Measurements from ENCODE around the gene MAPK8IP2. TPM values are rescaled to one million over a fixed set of nuclear protein-coding genes. Genes with fewer than 3 reads are reported as not detected.
A peak's percentile ranks its signal among the peaks of the same experiment; 100 is the strongest.

Gene MAPK8IP2
- total and polyA plus RNA-seq, 2 of the 13 experiments (the other 11 are each of a cell fraction or from before 2014, with no cell fraction given), result 1.3 to 2.6 TPM

GRCh38 chr22:50599816-50600455 lies 657 bp upstream of the MAPK8IP2 start (continued):
- TF ChIP-seq, protein P1, sequence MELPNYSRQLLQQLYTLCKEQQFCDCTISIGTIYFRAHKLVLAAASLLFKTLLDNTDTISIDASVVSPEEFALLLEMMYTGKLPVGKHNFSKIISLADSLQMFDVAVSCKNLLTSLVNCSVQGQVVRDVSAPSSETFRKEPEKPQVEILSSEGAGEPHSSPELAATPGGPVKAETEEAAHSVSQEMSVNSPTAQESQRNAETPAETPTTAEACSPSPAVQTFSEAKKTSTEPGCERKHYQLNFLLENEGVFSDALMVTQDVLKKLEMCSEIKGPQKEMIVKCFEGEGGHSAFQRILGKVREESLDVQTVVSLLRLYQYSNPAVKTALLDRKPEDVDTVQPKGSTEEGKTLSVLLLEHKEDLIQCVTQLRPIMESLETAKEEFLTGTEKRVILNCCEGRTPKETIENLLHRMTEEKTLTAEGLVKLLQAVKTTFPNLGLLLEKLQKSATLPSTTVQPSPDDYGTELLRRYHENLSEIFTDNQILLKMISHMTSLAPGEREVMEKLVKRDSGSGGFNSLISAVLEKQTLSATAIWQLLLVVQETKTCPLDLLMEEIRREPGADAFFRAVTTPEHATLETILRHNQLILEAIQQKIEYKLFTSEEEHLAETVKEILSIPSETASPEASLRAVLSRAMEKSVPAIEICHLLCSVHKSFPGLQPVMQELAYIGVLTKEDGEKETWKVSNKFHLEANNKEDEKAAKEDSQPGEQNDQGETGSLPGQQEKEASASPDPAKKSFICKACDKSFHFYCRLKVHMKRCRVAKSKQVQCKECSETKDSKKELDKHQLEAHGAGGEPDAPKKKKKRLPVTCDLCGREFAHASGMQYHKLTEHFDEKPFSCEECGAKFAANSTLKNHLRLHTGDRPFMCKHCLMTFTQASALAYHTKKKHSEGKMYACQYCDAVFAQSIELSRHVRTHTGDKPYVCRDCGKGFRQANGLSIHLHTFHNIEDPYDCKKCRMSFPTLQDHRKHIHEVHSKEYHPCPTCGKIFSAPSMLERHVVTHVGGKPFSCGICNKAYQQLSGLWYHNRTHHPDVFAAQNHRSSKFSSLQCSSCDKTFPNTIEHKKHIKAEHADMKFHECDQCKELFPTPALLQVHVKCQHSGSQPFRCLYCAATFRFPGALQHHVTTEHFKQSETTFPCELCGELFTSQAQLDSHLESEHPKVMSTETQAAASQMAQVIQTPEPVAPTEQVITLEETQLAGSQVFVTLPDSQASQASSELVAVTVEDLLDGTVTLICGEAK (IDR thresholded peaks at IDR 0.05), result no peak
- TF ChIP-seq, protein P1 (CRISPR knock-in tag; IDR thresholded peaks at IDR 0.05), result peak; percentile 95
- TF ChIP-seq HNRNPL (IDR thresholded peaks at IDR 0.05; ENCODE audit: low read depth, low read length), result no peak
- TF ChIP-seq KLF6 (CRISPR knock-in tag; IDR thresholded peaks at IDR 0.05), result peak; percentile 100
- TF ChIP-seq ZZZ3 (CRISPR knock-in tag; IDR thresholded peaks at IDR 0.05; ENCODE audit: borderline replicate concordance), result peak; percentile 95
- peak; percentile 99 for TF ChIP-seq STAT5B (CRISPR knock-in tag; IDR thresholded peaks at IDR 0.05)
- TF ChIP-seq SCMH1 (CRISPR knock-in tag; IDR thresholded peaks at IDR 0.05; ENCODE audit: borderline replicate concordance), result no peak
- peak; percentile 99 for TF ChIP-seq ZNF749 (CRISPR knock-in tag; IDR thresholded peaks at IDR 0.05; ENCODE audit: borderline replicate concordance)
- peak; percentile 57; the same call in 1 of the 2 replicates for TF ChIP-seq ZMYM3 (CRISPR knock-in tag; IDR thresholded peaks at IDR 0.05)
- TF ChIP-seq ZNF317 (CRISPR knock-in tag; IDR thresholded peaks at IDR 0.05), result peak; percentile 90
- peak; percentile 96; the same call in 1 of the 2 replicates for TF ChIP-seq ELK4 (CRISPR knock-in tag; IDR thresholded peaks at IDR 0.05; ENCODE audit: borderline replicate concordance)
- TF ChIP-seq CAMTA2 (CRISPR knock-in tag; IDR thresholded peaks at IDR 0.05; ENCODE audit: borderline replicate concordance), result peak; percentile 96; the same call in 1 of the 2 replicates
- no peak for TF ChIP-seq MAFK (conservative IDR thresholded peaks at IDR 0.05 in 1 of 2, IDR thresholded peaks at IDR 0.05 in 1 of 2; ENCODE audit: low read length in 2 of 2)
- TF ChIP-seq ZNF672 (CRISPR knock-in tag; IDR thresholded peaks at IDR 0.05), result peak; percentile 90
- TF ChIP-seq TOPORS (CRISPR knock-in tag; IDR thresholded peaks at IDR 0.05), result peak; percentile 94
- peak; percentile 92 for TF ChIP-seq THAP8 (CRISPR knock-in tag; IDR thresholded peaks at IDR 0.05; ENCODE audit: borderline replicate concordance)
- peak; percentile 90; the same call in 1 of the 2 replicates for TF ChIP-seq BRF2 (CRISPR knock-in tag; IDR thresholded peaks at IDR 0.05)
- TF ChIP-seq ZNF207 (IDR thresholded peaks at IDR 0.05; ENCODE audit: borderline replicate concordance), result no peak
